ENCODE measurements around the gene CCDC152. TPM values are rescaled to one million over a fixed set of nuclear protein-coding genes. Genes with fewer than 3 reads are reported as not detected.
"Not testable (repeated sequence)": the region's sequence is repeated elsewhere in the genome, so short reads cannot be mapped to it uniquely, and the experiment has no call there.

The CCDC152 gene, protein sequence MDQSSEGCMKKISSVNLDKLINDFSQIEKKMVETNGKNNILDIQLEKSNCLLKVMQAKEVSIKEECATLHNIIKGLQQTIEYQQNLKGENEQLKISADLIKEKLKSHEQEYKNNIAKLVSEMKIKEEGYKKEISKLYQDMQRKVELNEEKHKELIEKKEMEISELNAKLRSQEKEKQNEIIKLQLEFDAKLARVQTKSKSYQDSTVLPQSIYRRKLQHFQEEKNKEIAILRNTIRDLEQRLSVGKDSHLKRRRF
- 1.3 TPM for total RNA-seq
- 1 to 10 TPM in 3 of 4 donors, under 1 TPM in 1; 0.99 to 3.3 (median 1.5) TPM for polyA plus RNA-seq

- Histone ChIP-seq H3K27ac (ENCODE audit: insufficient read depth, low read length, poor library complexity, severe bottlenecking) (no peak within 1 kb of the TSS), H3K4me1 (ENCODE audit: control insufficient read depth, insufficient read depth, low read length, poor library complexity, severe bottlenecking) (no peaks in the 10 kb centered on the region), H3K9me3 (ENCODE audit: control insufficient read depth in 2 of 2, low read length in 2 of 2) (no peaks in the 10 kb centered on the region), H3K27me3 (ENCODE audit: control insufficient read depth, insufficient read depth, low read length) (peaks cover 2% of the 10 kb centered on the region), H3K4me3 (ENCODE audit: low read depth, low read length) (peak within 1 kb of the TSS; percentile 76), H3K36me3 (ENCODE audit: control insufficient read depth, insufficient read depth, low read length) (no peaks in the 10 kb centered on the region)
- Mint-ChIP-seq H3K9me3 (no peaks in the 10 kb centered on the region), H3K27me3 (peaks cover 21% of the 10 kb centered on the region), H3K4me1 (peaks cover 0 to 6% (median under 1%) of the 10 kb centered on the region in 4 donors), H3K27ac (peak within 1 kb of the TSS in 2 of 3 donors; percentile 79 to 80), H3K36me3 (no peaks in the 10 kb centered on the region), H3K4me3 (peak within 1 kb of the TSS; percentile 74 to 87 (median 86))
- DNase-seq, result peak; percentile 4 to 54 (median 30)
- peak; percentile 83 to 91 for ATAC-seq (ENCODE audit: low read depth in 2 of 2)
Measured at GRCh38 chr5:42756606-42757601, at the start of gene CCDC152. CCDC152 (plus strand) TSS chr5:42756818; CDS start chr5:42759122, 2,304 bp downstream.

DNA sequence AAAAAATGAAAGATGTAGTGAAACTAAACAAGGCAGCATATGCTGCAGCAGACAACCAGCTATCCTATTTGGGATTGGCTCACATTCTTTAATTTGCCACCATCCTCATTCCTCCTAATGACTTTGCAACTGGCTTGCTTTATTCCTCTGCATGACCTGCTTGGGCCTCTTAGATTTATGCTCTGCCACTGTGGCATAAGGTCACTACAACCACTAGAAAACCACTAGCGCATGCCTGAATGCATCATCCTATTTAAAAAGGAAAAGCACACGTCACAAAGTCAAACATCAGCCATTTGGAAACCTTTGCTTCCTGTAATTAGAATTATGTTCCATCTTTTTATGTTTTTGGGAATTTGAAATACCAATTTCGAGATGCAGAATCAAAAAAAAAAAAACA is 40.8 kb upstream of the CCDC152 start:
- no peak for DNase-seq
- Histone ChIP-seq H3K9me3 (ENCODE audit: control insufficient read depth in 2 of 2, low read length in 2 of 2) (no peaks in the 10 kb centered on the region), H3K36me3 (ENCODE audit: control insufficient read depth, insufficient read depth, low read length) (no peaks in the 10 kb centered on the region), H3K27ac (ENCODE audit: insufficient read depth, low read length, poor library complexity, severe bottlenecking) (no peak overlapping the region), H3K4me3 (ENCODE audit: low read depth, low read length) (no peak overlapping the region), H3K4me1 (ENCODE audit: control insufficient read depth, insufficient read depth, low read length, poor library complexity, severe bottlenecking) (peaks cover 10% of the 10 kb centered on the region), H3K27me3 (ENCODE audit: control insufficient read depth, insufficient read depth, low read length) (peaks cover 4% of the 10 kb centered on the region)
- Mint-ChIP-seq H3K36me3 (no peaks in the 10 kb centered on the region), H3K4me3 (no peak overlapping the region), H3K4me1 (peaks cover 6 to 17% (median 13%) of the 10 kb centered on the region in 4 donors), H3K9me3 (peaks cover 0 to 1% (median 0%) of the 10 kb centered on the region in 7 donors), H3K27me3 (peaks cover 8% of the 10 kb centered on the region), H3K27ac (no peak overlapping the region)
- ATAC-seq (ENCODE audit: low read depth in 2 of 2), result no peak

DNA sequence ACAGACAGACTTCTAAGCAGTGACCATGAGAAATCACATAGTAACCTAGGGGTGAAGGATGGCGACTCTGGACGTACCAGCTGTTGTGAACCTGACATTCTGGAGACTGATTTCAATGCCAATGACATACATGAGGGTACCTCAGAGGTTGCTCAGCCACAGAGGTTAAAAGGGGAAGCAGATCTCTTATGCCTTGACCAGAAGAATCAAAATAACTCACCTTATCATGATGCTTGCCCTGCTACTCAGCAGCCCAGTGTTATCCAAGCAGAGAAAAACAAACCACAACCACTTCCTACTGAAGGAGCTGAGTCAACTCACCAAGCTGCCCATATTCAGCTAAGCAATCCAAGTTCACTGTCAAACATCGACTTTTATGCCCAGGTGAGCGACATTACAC is 38.0 kb upstream of the CCDC152 start:
- peaks cover 10% of the 10 kb centered on the region for H3K4me1 ChIP-seq (ENCODE audit: control insufficient read depth, insufficient read depth, low read length, poor library complexity, severe bottlenecking)
- peak in 1 of 3 donors; percentile 61 for DNase-seq
- H3K9me3 ChIP-seq (ENCODE audit: control insufficient read depth in 2 of 2, low read length in 2 of 2), result no peaks in the 10 kb centered on the region
- ATAC-seq (ENCODE audit: low read depth in 2 of 2), result peak; percentile 68 to 77
- H3K36me3 ChIP-seq (ENCODE audit: control insufficient read depth, insufficient read depth, low read length), result no peaks in the 10 kb centered on the region
- no peak overlapping the region for H3K27ac ChIP-seq (ENCODE audit: insufficient read depth, low read length, poor library complexity, severe bottlenecking)
- Mint-ChIP-seq H3K27ac (no peak overlapping the region), H3K27me3 (peaks cover 10% of the 10 kb centered on the region), H3K9me3 (no peaks in the 10 kb centered on the region), H3K36me3 (no peaks in the 10 kb centered on the region), H3K4me3 (no peak overlapping the region), H3K4me1 (peaks cover 6 to 17% (median 13%) of the 10 kb centered on the region in 4 donors)
- H3K4me3 ChIP-seq (ENCODE audit: low read depth, low read length), result peak overlapping the region; percentile 46
- peaks cover 4% of the 10 kb centered on the region for H3K27me3 ChIP-seq (ENCODE audit: control insufficient read depth, insufficient read depth, low read length)

- DNase-seq, result no peak
- H3K4me1 Mint-ChIP-seq, result peaks cover 6 to 17% (median 13%) of the 10 kb centered on the region in 4 donors
- H3K36me3 ChIP-seq (ENCODE audit: control insufficient read depth, insufficient read depth, low read length), result no peaks in the 10 kb centered on the region
- H3K4me3 Mint-ChIP-seq, result no peak overlapping the region
- no peak overlapping the region for H3K27ac ChIP-seq (ENCODE audit: insufficient read depth, low read length, poor library complexity, severe bottlenecking)
- no peaks in the 10 kb centered on the region for H3K36me3 Mint-ChIP-seq
- peaks cover 10% of the 10 kb centered on the region for H3K4me1 ChIP-seq (ENCODE audit: control insufficient read depth, insufficient read depth, low read length, poor library complexity, severe bottlenecking)
- H3K27me3 ChIP-seq (ENCODE audit: control insufficient read depth, insufficient read depth, low read length), result peaks cover 4% of the 10 kb centered on the region
- peaks cover 10% of the 10 kb centered on the region for H3K27me3 Mint-ChIP-seq
- H3K9me3 Mint-ChIP-seq, result no peaks in the 10 kb centered on the region
- no peaks in the 10 kb centered on the region for H3K9me3 ChIP-seq (ENCODE audit: control insufficient read depth in 2 of 2, low read length in 2 of 2)
- H3K27ac Mint-ChIP-seq, result no peak overlapping the region
- ATAC-seq (ENCODE audit: low read depth in 2 of 2), result no peak
- peak overlapping the region; percentile 46 for H3K4me3 ChIP-seq (ENCODE audit: low read depth, low read length)
Measured at GRCh38 chr5:42719034-42719433, 37.6 kb upstream of the CCDC152 start.

GRCh38 chr5:42720251-42720650 is 36.4 kb upstream of the CCDC152 start:
- Mint-ChIP-seq H3K4me3 (peak overlapping the region in 1 of 4 donors; percentile 33), H3K4me1 (peaks cover 6 to 17% (median 13%) of the 10 kb centered on the region in 4 donors)
- peaks cover 5% of the 10 kb centered on the region for H3K27me3 ChIP-seq (ENCODE audit: control insufficient read depth, insufficient read depth, low read length)

GRCh38 chr5:42721484-42721883 is 35.1 kb upstream of the CCDC152 start:
- Histone ChIP-seq H3K9me3 (ENCODE audit: control insufficient read depth in 2 of 2, low read length in 2 of 2) (no peaks in the 10 kb centered on the region), H3K4me1 (ENCODE audit: control insufficient read depth, insufficient read depth, low read length, poor library complexity, severe bottlenecking) (peaks cover 10% of the 10 kb centered on the region), H3K27ac (ENCODE audit: insufficient read depth, low read length, poor library complexity, severe bottlenecking) (no peak overlapping the region), H3K4me3 (ENCODE audit: low read depth, low read length) (no peak overlapping the region), H3K27me3 (ENCODE audit: control insufficient read depth, insufficient read depth, low read length) (peaks cover 5% of the 10 kb centered on the region), H3K36me3 (ENCODE audit: control insufficient read depth, insufficient read depth, low read length) (no peaks in the 10 kb centered on the region)
- Mint-ChIP-seq H3K36me3 (no peaks in the 10 kb centered on the region), H3K9me3 (no peaks in the 10 kb centered on the region), H3K4me1 (peaks cover 6 to 17% (median 13%) of the 10 kb centered on the region in 4 donors), H3K4me3 (no peak overlapping the region), H3K27me3 (peaks cover 17% of the 10 kb centered on the region), H3K27ac (no peak overlapping the region)
- DNase-seq, result no peak
- ATAC-seq (ENCODE audit: low read depth in 2 of 2), result no peak

More at GRCh38 chr5:42720251-42720650, 36.4 kb upstream of the CCDC152 start:
- H3K9me3 Mint-ChIP-seq, result no peaks in the 10 kb centered on the region
- H3K36me3 Mint-ChIP-seq, result no peaks in the 10 kb centered on the region
- peaks cover 10% of the 10 kb centered on the region for H3K4me1 ChIP-seq (ENCODE audit: control insufficient read depth, insufficient read depth, low read length, poor library complexity, severe bottlenecking)
- ATAC-seq (ENCODE audit: low read depth in 2 of 2) (no peak), DNase-seq (peak in 1 of 3 donors; percentile 56)
- peaks cover 10% of the 10 kb centered on the region for H3K27me3 Mint-ChIP-seq
- no peak overlapping the region for H3K27ac Mint-ChIP-seq
- no peak overlapping the region for H3K27ac ChIP-seq (ENCODE audit: insufficient read depth, low read length, poor library complexity, severe bottlenecking)
- no peak overlapping the region for H3K4me3 ChIP-seq (ENCODE audit: low read depth, low read length)
- no peaks in the 10 kb centered on the region for H3K36me3 ChIP-seq (ENCODE audit: control insufficient read depth, insufficient read depth, low read length)
- no peaks in the 10 kb centered on the region for H3K9me3 ChIP-seq (ENCODE audit: control insufficient read depth in 2 of 2, low read length in 2 of 2)

DNA sequence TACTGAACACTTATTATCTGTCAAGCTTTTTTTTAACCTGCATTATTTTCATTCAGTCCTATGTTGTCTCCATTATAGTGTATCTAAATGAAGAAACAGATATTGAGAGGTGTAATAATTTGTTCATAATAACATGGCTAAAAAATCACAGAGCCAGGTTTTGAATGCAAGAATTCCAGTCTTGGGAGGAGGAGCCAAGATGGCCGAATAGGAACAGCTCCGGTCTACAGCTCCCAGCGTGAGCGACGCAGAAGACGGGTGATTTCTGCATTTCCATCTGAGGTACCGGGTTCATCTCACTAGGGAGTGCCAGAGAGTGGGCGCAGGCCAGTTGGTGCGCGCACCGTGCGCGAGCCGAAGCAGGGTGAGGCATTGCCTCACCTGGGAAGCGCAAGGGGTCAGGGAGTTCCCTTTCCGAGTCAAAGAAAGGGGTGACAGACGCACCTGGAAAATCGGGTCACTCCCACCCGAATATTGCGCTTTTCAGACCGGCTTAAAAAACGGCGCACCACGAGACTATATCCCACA is 22.0 kb upstream of the CCDC152 start:
- DNase-seq; H3K4me1 Mint-ChIP-seq; H3K36me3 Mint-ChIP-seq; H3K27me3 Mint-ChIP-seq; H3K9me3 Mint-ChIP-seq; H3K27me3 ChIP-seq (ENCODE audit: control insufficient read depth, insufficient read depth, low read length); H3K9me3 ChIP-seq (ENCODE audit: control insufficient read depth in 2 of 2, low read length in 2 of 2); H3K27ac ChIP-seq (ENCODE audit: insufficient read depth, low read length, poor library complexity, severe bottlenecking); H3K36me3 ChIP-seq (ENCODE audit: control insufficient read depth, insufficient read depth, low read length); H3K27ac Mint-ChIP-seq; ATAC-seq (ENCODE audit: low read depth in 2 of 2); H3K4me3 Mint-ChIP-seq; H3K4me3 ChIP-seq (ENCODE audit: low read depth, low read length); H3K4me1 ChIP-seq (ENCODE audit: control insufficient read depth, insufficient read depth, low read length, poor library complexity, severe bottlenecking): not testable (repeated sequence)
